HepG2 (cell line): Measurements from ENCODE around the gene BMP8B.

Experiments used
- CTCF ChIP-seq: sonication (generic); formaldehyde crosslinking; IDR thresholded peaks from 2 replicates; pipeline ENCODE4 v1.5.0; 2020; ENCODE audit warnings: mild to moderate bottlenecking, missing genetic modification reagents, moderate library complexity
- HMG20B ChIP-seq: conservative IDR thresholded peaks from 2 replicates; pipeline ENCODE4 v1.6.1; 2016; ENCODE audit warnings: missing genetic modification reagents, missing compliant biosample characterization
- HNRNPUL1 ChIP-seq: fragments of 200-400 bp; formaldehyde crosslinking; IDR thresholded peaks from 2 replicates; pipeline ENCODE4 v1.6.1; 2017; ENCODE audit warnings: low read depth, mild to moderate bottlenecking, low read length, moderate library complexity
- KLF6 ChIP-seq: IDR thresholded peaks from 2 replicates; pipeline ENCODE4 v1.8.0; 2016; ENCODE audit warnings: missing biosample characterization, missing genetic modification reagents
- MEIS2 ChIP-seq: sonication (generic); formaldehyde crosslinking; IDR thresholded peaks from 2 replicates; pipeline ENCODE4 v1.9.0; 2021; ENCODE audit warnings: mild to moderate bottlenecking, missing genetic modification reagents
- NR2C2 ChIP-seq: sonication (generic); formaldehyde crosslinking; IDR thresholded peaks from 2 replicates; pipeline ENCODE4 v1.4.0; 2020; ENCODE audit warnings: missing genetic modification reagents, mild to moderate bottlenecking, moderate library complexity, borderline replicate concordance
- PCBP1 ChIP-seq: fragments of 200-400 bp; formaldehyde crosslinking; IDR thresholded peaks from 2 replicates; pipeline ENCODE4 v1.6.1; 2017; ENCODE audit warnings: mild to moderate bottlenecking, low read depth, low read length, borderline replicate concordance
- SNAPC4 ChIP-seq: sonication (generic); formaldehyde crosslinking; IDR thresholded peaks from 2 replicates; pipeline ENCODE4 v1.4.0; 2020; ENCODE audit warnings: mild to moderate bottlenecking, missing genetic modification reagents
- ZBTB21 ChIP-seq: sonication (generic); formaldehyde crosslinking; IDR thresholded peaks from 2 replicates; pipeline ENCODE4 v1.4.0; 2020; ENCODE audit warnings: missing genetic modification reagents
- ZBTB38 ChIP-seq: sonication (generic); formaldehyde crosslinking; IDR thresholded peaks from 2 replicates; pipeline ENCODE4 v1.5.1; 2020; ENCODE audit warnings: mild to moderate bottlenecking, missing genetic modification reagents
- ZBTB40 ChIP-seq, 2 experiments: fragments of 450-650 bp in 1 of 2; sonication (generic) in 1 of 2; formaldehyde crosslinking in 1 of 2; IDR thresholded peaks; 2 replicates each; pipeline versions ENCODE4 v1.6.1 to v1.8.0; 2016 to 2022; ENCODE audit warnings: antibody characterized with exemption in 1 of 2, mild to moderate bottlenecking in 1 of 2, missing genetic modification reagents in 1 of 2
- ZNF567 ChIP-seq: sonication (generic); formaldehyde crosslinking; IDR thresholded peaks from 2 replicates; pipeline ENCODE4 v1.8.1; 2023; ENCODE audit warnings: mild to moderate bottlenecking, missing genetic modification reagents, borderline replicate concordance
- ZNF792 ChIP-seq: IDR thresholded peaks from 2 replicates; pipeline ENCODE4 v1.6.1; 2016
- ZSCAN29 ChIP-seq: sonication (generic); formaldehyde crosslinking; conservative IDR thresholded peaks from 2 replicates; pipeline ENCODE4 v1.4.0; 2020; ENCODE audit warnings: mild to moderate bottlenecking, missing genetic modification reagents

- TF ChIP-seq ZBTB21 (CRISPR knock-in tag): no peak
- no peak for TF ChIP-seq KLF6 (CRISPR knock-in tag)
- no peak for TF ChIP-seq HNRNPUL1
- no peak for TF ChIP-seq SNAPC4
- TF ChIP-seq NR2C2 (CRISPR knock-in tag): no peak
- TF ChIP-seq ZBTB40 (IDR thresholded peaks at IDR 0.05): no peak
- no peak for TF ChIP-seq ZBTB40 (CRISPR knock-in tag; IDR thresholded peaks at IDR 0.05)
- no peak for TF ChIP-seq ZSCAN29 (CRISPR knock-in tag)
- TF ChIP-seq ZNF567: no peak
- no peak for TF ChIP-seq ZBTB38 (CRISPR knock-in tag)
- TF ChIP-seq ZNF792 (CRISPR knock-in tag): no peak
- TF ChIP-seq PCBP1: no peak
- TF ChIP-seq HMG20B (CRISPR knock-in tag): no peak
- TF ChIP-seq MEIS2: no peak
- no peak for TF ChIP-seq CTCF (CRISPR knock-in tag)
Measured at GRCh38 chr1:39711104-39711965, 77.3 kb downstream of the BMP8B start.
